ENCODE data around the gene PDS5B. TPM values are rescaled to one million over a fixed set of nuclear protein-coding genes. Genes with fewer than 3 reads are reported as not detected.
A peak's percentile ranks its signal among the peaks of the same experiment; 100 is the strongest.

Gene PDS5B
- total and polyA plus RNA-seq, 10 of the 15 experiments (the other 5 are each of a cell fraction or from before 2014, with no cell fraction given): 15.4 to 55.3 (median 30.7) TPM

DNA sequence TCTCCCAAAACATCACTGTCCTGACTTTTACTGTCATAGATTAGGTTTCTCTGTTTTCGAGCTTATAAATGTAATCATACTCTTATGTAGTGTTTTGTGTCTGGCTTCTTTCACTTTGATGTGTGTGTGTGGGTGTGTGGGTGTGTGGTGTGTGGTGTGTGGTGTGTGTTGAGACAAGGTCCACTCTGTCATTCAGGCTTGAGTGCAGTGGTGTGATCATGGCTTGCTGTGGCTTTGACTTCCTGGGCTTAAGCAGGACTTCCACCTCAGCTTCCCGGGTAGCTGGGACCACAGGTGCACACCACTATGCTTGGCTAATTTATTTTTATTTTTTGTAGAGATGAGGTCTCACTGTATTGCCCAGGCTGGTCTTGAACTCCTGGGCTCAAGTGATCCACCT lies 59.6 kb downstream of the PDS5B start (continued):
- TF ChIP-seq SMC3 (IDR thresholded peaks at IDR 0.05; ENCODE audit: borderline replicate concordance, low read length) (no peak), IRF4 (IDR thresholded peaks at IDR 0.05; ENCODE audit: low read depth, low read length) (0 out of 2 replicates have a peak, but pooled peaks have one; percentile 47), IKZF1 (conservative IDR thresholded peaks at IDR 0.05) (peak; percentile 75), CBFB (IDR thresholded peaks at IDR 0.05; ENCODE audit: low read depth) (peak; percentile 37; the same call in 1 of the 2 replicates), POU2F2 (IDR thresholded peaks at IDR 0.05; ENCODE audit: borderline replicate concordance, low read depth, low read length) (peak; percentile 33; the same call in 1 of the 3 replicates), EP300 (IDR thresholded peaks at IDR 0.05; ENCODE audit: borderline replicate concordance in 1 of 2, control insufficient read depth in 1 of 2, low read depth in 2 of 2, low read length in 2 of 2) (0 out of 4 replicates have a peak, but pooled peaks of 1 of the 2 experiments have one; percentile 15), TAF1 (IDR thresholded peaks at IDR 0.05; ENCODE audit: borderline replicate concordance, low read depth, low read length) (no peak), TCF7 (IDR thresholded peaks at IDR 0.05; ENCODE audit: borderline replicate concordance) (peak; percentile 75; the same call in 1 of the 2 replicates), BACH1 (IDR thresholded peaks at IDR 0.05; ENCODE audit: borderline replicate concordance) (peak; percentile 69; the same call in 1 of the 2 replicates), MEF2A (IDR thresholded peaks at IDR 0.05; ENCODE audit: insufficient read depth, low read depth, low read length) (no peak), MTA2 (IDR thresholded peaks at IDR 0.05; ENCODE audit: low read depth) (peak; percentile 74), EED (IDR thresholded peaks at IDR 0.05; ENCODE audit: low read depth) (peak; percentile 73), FOS (IDR thresholded peaks at IDR 0.05; ENCODE audit: borderline replicate concordance, extremely low read depth, insufficient read length) (no peak), ZNF207 (IDR thresholded peaks at IDR 0.05; ENCODE audit: borderline replicate concordance) (no peak), KDM1A (IDR thresholded peaks at IDR 0.05; ENCODE audit: borderline replicate concordance) (no peak), EGR1 (IDR thresholded peaks at IDR 0.05; ENCODE audit: borderline replicate concordance in 1 of 2, low read depth in 2 of 2, low read length in 2 of 2) (peak in 1 of 2 experiments; percentile 52; a peak in 1 of 3 replicates)
- TF ChIP-seq, protein P1, sequence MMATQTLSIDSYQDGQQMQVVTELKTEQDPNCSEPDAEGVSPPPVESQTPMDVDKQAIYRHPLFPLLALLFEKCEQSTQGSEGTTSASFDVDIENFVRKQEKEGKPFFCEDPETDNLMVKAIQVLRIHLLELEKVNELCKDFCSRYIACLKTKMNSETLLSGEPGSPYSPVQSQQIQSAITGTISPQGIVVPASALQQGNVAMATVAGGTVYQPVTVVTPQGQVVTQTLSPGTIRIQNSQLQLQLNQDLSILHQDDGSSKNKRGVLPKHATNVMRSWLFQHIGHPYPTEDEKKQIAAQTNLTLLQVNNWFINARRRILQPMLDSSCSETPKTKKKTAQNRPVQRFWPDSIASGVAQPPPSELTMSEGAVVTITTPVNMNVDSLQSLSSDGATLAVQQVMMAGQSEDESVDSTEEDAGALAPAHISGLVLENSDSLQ (IDR thresholded peaks at IDR 0.05): peak; percentile 65
- TF ChIP-seq, protein P2, sequence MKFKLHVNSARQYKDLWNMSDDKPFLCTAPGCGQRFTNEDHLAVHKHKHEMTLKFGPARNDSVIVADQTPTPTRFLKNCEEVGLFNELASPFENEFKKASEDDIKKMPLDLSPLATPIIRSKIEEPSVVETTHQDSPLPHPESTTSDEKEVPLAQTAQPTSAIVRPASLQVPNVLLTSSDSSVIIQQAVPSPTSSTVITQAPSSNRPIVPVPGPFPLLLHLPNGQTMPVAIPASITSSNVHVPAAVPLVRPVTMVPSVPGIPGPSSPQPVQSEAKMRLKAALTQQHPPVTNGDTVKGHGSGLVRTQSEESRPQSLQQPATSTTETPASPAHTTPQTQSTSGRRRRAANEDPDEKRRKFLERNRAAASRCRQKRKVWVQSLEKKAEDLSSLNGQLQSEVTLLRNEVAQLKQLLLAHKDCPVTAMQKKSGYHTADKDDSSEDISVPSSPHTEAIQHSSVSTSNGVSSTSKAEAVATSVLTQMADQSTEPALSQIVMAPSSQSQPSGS (IDR thresholded peaks at IDR 0.05; ENCODE audit: low read length): peak; percentile 63
- TF ChIP-seq, protein P3, sequence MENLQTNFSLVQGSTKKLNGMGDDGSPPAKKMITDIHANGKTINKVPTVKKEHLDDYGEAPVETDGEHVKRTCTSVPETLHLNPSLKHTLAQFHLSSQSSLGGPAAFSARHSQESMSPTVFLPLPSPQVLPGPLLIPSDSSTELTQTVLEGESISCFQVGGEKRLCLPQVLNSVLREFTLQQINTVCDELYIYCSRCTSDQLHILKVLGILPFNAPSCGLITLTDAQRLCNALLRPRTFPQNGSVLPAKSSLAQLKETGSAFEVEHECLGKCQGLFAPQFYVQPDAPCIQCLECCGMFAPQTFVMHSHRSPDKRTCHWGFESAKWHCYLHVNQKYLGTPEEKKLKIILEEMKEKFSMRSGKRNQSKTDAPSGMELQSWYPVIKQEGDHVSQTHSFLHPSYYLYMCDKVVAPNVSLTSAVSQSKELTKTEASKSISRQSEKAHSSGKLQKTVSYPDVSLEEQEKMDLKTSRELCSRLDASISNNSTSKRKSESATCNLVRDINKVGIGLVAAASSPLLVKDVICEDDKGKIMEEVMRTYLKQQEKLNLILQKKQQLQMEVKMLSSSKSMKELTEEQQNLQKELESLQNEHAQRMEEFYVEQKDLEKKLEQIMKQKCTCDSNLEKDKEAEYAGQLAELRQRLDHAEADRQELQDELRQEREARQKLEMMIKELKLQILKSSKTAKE (IDR thresholded peaks at IDR 0.05; ENCODE audit: low read depth, poor library complexity, severe bottlenecking): peak; percentile 59
- TF ChIP-seq, protein P4, sequence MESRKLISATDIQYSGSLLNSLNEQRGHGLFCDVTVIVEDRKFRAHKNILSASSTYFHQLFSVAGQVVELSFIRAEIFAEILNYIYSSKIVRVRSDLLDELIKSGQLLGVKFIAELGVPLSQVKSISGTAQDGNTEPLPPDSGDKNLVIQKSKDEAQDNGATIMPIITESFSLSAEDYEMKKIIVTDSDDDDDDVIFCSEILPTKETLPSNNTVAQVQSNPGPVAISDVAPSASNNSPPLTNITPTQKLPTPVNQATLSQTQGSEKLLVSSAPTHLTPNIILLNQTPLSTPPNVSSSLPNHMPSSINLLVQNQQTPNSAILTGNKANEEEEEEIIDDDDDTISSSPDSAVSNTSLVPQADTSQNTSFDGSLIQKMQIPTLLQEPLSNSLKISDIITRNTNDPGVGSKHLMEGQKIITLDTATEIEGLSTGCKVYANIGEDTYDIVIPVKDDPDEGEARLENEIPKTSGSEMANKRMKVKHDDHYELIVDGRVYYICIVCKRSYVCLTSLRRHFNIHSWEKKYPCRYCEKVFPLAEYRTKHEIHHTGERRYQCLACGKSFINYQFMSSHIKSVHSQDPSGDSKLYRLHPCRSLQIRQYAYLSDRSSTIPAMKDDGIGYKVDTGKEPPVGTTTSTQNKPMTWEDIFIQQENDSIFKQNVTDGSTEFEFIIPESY (IDR thresholded peaks at IDR 0.05): no peak
- TF ChIP-seq, protein P5, sequence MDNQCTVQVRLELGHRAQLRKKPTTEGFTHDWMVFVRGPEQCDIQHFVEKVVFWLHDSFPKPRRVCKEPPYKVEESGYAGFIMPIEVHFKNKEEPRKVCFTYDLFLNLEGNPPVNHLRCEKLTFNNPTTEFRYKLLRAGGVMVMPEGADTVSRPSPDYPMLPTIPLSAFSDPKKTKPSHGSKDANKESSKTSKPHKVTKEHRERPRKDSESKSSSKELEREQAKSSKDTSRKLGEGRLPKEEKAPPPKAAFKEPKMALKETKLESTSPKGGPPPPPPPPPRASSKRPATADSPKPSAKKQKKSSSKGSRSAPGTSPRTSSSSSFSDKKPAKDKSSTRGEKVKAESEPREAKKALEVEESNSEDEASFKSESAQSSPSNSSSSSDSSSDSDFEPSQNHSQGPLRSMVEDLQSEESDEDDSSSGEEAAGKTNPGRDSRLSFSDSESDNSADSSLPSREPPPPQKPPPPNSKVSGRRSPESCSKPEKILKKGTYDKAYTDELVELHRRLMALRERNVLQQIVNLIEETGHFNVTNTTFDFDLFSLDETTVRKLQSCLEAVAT (IDR thresholded peaks at IDR 0.05): peak; percentile 94

Data from GM12878 (cell line).